Measurements from ENCODE around the gene TMEM37. TPM values are rescaled to one million over a fixed set of nuclear protein-coding genes. Genes with fewer than 3 reads are reported as not detected.

The TMEM37 gene
- total RNA-seq, 1 experiment from 2014 or later = 2.3 TPM

DNA sequence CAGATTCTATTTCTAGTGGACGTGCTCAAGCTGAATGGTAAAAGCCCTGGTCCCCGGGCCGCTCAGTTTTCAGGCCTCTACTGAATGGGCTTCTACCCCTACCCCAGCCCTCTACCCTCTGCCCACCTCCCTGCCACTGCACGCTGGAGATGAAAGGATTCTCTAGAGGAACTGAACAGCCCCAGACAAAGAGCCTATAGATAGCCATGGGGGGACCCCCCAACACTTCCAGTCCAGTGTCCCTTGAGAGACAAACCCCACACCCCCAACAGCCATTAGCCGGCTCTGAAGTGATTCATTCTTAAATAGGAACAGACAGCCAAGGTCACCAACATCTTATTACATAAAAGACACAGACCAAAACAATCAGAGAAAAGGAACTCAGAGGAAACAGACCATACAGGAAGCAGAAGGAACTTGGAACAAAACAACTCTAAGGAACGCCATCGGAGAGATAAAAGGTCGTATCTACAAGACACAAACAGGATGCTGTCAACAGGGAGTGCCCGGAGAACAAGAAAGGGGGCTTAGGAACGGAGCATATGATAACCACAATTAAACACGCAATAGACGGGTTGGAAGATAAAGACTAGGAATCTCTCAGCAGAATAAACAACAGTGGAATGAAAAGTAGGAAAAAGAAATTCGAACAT is 23.5 kb downstream of the TMEM37 start:
- Histone ChIP-seq H3K9me2 (ENCODE audit: insufficient read depth) (no peaks in the 10 kb centered on the region), H3K4me2 (ENCODE audit: low read length) (no peak overlapping the region), H3K9ac (ENCODE audit: low read length) (no peak overlapping the region), H3K79me2 (ENCODE audit: insufficient read depth, low read length) (no peaks in the 10 kb centered on the region), H3K9me3 (ENCODE audit: control insufficient read depth in 1 of 2, insufficient read depth in 1 of 2, low read depth in 1 of 2, low read length in 2 of 2) (no peaks in the 10 kb centered on the region), H3K4me1 (ENCODE audit: control insufficient read depth in 1 of 2, insufficient read depth in 2 of 2, low read length in 2 of 2) (no peaks in the 10 kb centered on the region), H3K4me3 (replicated peaks in 1 of 2; ENCODE audit: low read depth in 1 of 2, low read length in 2 of 2) (no peak overlapping the region), H2AFZ (ENCODE audit: low read depth, low read length, poor library complexity, severe bottlenecking) (no peak overlapping the region), H3K36me3 (ENCODE audit: control insufficient read depth in 1 of 2, insufficient read depth in 2 of 2, low read length in 2 of 2) (no peaks in the 10 kb centered on the region), H3K27ac (ENCODE audit: low read depth, low read length) (no peak overlapping the region), H4K20me1 (ENCODE audit: insufficient read depth) (no peaks in the 10 kb centered on the region), H3K27me3 (ENCODE audit: insufficient read depth, low read length) (no peaks in the 10 kb centered on the region)
- BruUV-seq (replicated peaks) = no TSS peak
- intact Hi-C loops (cut with micrococcal nuclease) = no loop called here
- ATAC-seq (no peak), DNase-seq (ENCODE audit: low read depth, low spot score) (no peak)
- ChIA-PET CTCF (no interaction called here), RAD21 (ENCODE audit: low non-redundant PET in 1 of 2, low total read pairs in 2 of 2, uncharacterized antibody in 2 of 2, unreplicated experiment in 2 of 2) (no interaction called here), POLR2A (no interaction called here)
- TF ChIP-seq JUND (IDR thresholded peaks at IDR 0.05) = no peak
- TF ChIP-seq CTCF (IDR thresholded peaks at IDR 0.05 in 2 of 3, conservative IDR thresholded peaks at IDR 0.05 in 1 of 3; ENCODE audit: borderline replicate concordance in 1 of 3, insufficient read depth in 1 of 3, low read depth in 2 of 3, low read length in 2 of 3) = no peak
- no peak for TF ChIP-seq FOSL1 (IDR thresholded peaks at IDR 0.05; ENCODE audit: low read depth)
- TF ChIP-seq EZH2 (IDR thresholded peaks at IDR 0.05) = no peak
- TF ChIP-seq POLR2AphosphoS5 (IDR thresholded peaks at IDR 0.05; ENCODE audit: low read depth, low read length) = no peak
- TF ChIP-seq SRF (IDR thresholded peaks at IDR 0.05; ENCODE audit: low read depth) = no peak
- no peak for TF ChIP-seq EGR1 (IDR thresholded peaks at IDR 0.05; ENCODE audit: low read depth)
- no peak for TF ChIP-seq ZFX (IDR thresholded peaks at IDR 0.05)
- TF ChIP-seq ZBTB33 (IDR thresholded peaks at IDR 0.05; ENCODE audit: extremely low read depth, insufficient replicate concordance, low read length) = no peak
- TF ChIP-seq SP1 (IDR thresholded peaks at IDR 0.05; ENCODE audit: low read depth) = no peak
- no peak for TF ChIP-seq POLR2A (IDR thresholded peaks at IDR 0.05; ENCODE audit: borderline replicate concordance, extremely low read depth, insufficient read depth, insufficient read length)
- TF ChIP-seq EZH2phosphoT487 (IDR thresholded peaks at IDR 0.05; ENCODE audit: borderline replicate concordance) = no peak
- TF ChIP-seq, protein P1, sequence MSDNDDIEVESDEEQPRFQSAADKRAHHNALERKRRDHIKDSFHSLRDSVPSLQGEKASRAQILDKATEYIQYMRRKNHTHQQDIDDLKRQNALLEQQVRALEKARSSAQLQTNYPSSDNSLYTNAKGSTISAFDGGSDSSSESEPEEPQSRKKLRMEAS (IDR thresholded peaks at IDR 0.05) = no peak
- no peak for TF ChIP-seq ELF1 (IDR thresholded peaks at IDR 0.05; ENCODE audit: borderline replicate concordance, low read depth)
- TF ChIP-seq CEBPB (IDR thresholded peaks at IDR 0.05; ENCODE audit: low read depth) = no peak

Measured in HCT116 (cell line).